ENCODE measurements around the gene GPC6.

GPC6 gene

DNA sequence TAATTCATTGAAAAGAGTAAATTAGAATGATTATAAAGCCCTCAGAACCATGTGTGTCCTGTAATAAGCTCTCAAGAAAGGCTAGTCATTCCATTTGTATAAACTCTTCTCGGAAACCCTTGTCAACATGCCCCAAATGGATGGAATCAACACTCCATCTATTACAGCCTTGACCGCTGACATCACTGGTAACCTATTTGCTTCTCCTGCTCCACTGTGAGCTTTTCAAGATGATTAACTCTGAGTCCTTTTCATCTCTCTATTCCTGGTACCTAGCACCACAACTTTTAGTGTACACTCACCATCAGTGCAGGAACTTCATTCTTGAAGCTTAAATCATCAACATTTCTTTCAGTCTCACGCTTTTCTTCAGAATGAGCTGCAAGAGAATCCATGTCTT, 640.9 kb downstream of the GPC6 start:
- no peak for DNase-seq (ENCODE audit: low read depth)
- no peak overlapping the region for H3K4me3 ChIP-seq (ENCODE audit: low read depth, low read length)
- TF ChIP-seq MYC (IDR thresholded peaks at IDR 0.05; ENCODE audit: low read depth, low read length) (no peak), POLR2A (IDR thresholded peaks at IDR 0.05; ENCODE audit: extremely low read depth, insufficient read length) (no peak)
- TF ChIP-seq, protein P1, sequence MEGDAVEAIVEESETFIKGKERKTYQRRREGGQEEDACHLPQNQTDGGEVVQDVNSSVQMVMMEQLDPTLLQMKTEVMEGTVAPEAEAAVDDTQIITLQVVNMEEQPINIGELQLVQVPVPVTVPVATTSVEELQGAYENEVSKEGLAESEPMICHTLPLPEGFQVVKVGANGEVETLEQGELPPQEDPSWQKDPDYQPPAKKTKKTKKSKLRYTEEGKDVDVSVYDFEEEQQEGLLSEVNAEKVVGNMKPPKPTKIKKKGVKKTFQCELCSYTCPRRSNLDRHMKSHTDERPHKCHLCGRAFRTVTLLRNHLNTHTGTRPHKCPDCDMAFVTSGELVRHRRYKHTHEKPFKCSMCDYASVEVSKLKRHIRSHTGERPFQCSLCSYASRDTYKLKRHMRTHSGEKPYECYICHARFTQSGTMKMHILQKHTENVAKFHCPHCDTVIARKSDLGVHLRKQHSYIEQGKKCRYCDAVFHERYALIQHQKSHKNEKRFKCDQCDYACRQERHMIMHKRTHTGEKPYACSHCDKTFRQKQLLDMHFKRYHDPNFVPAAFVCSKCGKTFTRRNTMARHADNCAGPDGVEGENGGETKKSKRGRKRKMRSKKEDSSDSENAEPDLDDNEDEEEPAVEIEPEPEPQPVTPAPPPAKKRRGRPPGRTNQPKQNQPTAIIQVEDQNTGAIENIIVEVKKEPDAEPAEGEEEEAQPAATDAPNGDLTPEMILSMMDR (IDR thresholded peaks at IDR 0.05; ENCODE audit: low read depth, low read length): no peak
- TF ChIP-seq, protein P2, sequence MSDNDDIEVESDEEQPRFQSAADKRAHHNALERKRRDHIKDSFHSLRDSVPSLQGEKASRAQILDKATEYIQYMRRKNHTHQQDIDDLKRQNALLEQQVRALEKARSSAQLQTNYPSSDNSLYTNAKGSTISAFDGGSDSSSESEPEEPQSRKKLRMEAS (IDR thresholded peaks at IDR 0.05; ENCODE audit: low read depth, low read length): no peak

- TF ChIP-seq, protein P2 (IDR thresholded peaks at IDR 0.05; ENCODE audit: low read depth, low read length): no peak
- TF ChIP-seq MYC (IDR thresholded peaks at IDR 0.05; ENCODE audit: low read depth, low read length): no peak
- TF ChIP-seq, protein P1 (IDR thresholded peaks at IDR 0.05; ENCODE audit: low read depth, low read length): no peak
- TF ChIP-seq POLR2A (IDR thresholded peaks at IDR 0.05; ENCODE audit: extremely low read depth, insufficient read length): no peak
- no peak for DNase-seq (ENCODE audit: low read depth)
- no peak overlapping the region for H3K4me3 ChIP-seq (ENCODE audit: low read depth, low read length)
Observed at GRCh38 chr13:93872376-93872775, 645.8 kb downstream of the GPC6 start.

DNA sequence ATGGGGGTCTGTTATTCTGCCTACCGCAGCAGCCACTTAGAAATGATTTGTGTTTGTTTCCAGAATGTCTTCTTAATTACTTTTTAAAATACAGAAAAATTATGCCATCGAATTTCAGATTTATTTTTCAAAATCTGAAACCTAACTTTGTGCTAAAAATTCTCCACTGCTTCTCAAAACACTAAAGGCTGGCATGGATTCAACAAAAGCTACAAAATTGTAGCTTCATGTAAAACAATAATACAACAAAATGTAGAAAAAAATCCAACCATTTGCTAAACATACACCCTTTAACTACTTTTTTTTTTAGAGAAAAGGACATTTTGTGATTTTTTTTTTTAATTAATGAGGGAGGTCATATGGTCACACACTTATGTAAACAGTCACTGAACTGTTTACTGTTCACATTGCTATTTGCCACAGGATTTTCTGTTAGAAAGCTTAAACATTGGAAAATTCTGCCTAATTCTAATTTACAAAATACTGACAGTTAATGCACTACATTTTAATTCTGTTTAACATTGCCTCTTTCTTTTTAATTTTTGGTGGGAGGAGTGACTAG, 646.3 kb downstream of the GPC6 start:
- DNase-seq (ENCODE audit: low read depth): no peak
- TF ChIP-seq MYC (IDR thresholded peaks at IDR 0.05; ENCODE audit: low read depth, low read length) (no peak), POLR2A (IDR thresholded peaks at IDR 0.05; ENCODE audit: extremely low read depth, insufficient read length) (no peak)
- TF ChIP-seq, protein P2 (IDR thresholded peaks at IDR 0.05; ENCODE audit: low read depth, low read length): no peak
- TF ChIP-seq, protein P1 (IDR thresholded peaks at IDR 0.05; ENCODE audit: low read depth, low read length): no peak
- H3K4me3 ChIP-seq (ENCODE audit: low read depth, low read length): no peak overlapping the region

DNA sequence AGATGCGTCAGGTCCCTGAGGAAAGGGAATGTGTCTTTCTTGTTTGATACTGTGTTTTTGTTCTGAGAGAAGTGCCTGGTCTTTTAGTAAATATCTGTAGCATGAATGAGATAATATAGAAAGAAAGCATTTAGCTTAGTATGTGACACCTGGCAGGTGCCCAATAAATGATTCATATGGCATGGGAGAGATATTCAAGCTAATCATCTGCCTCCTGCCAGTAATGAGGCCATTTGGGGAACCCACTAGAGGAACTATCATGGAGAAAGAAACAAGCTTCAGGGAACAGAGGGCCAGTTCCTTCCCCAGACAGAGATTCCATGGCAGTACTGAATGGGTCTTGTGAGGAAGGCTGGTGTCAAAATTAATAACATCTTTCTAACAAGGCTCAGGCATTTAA, 648.9 kb downstream of the GPC6 start:
- no peak overlapping the region for H3K4me3 ChIP-seq (ENCODE audit: low read depth, low read length)
- DNase-seq (ENCODE audit: low read depth): no peak
- TF ChIP-seq, protein P2 (IDR thresholded peaks at IDR 0.05; ENCODE audit: low read depth, low read length): no peak
- TF ChIP-seq MYC (IDR thresholded peaks at IDR 0.05; ENCODE audit: low read depth, low read length) (no peak), POLR2A (IDR thresholded peaks at IDR 0.05; ENCODE audit: extremely low read depth, insufficient read length) (no peak)
- TF ChIP-seq, protein P1 (IDR thresholded peaks at IDR 0.05; ENCODE audit: low read depth, low read length): no peak

GRCh38 chr13:93876236-93876635, 649.6 kb downstream of the GPC6 start:
- TF ChIP-seq, protein P1 (IDR thresholded peaks at IDR 0.05; ENCODE audit: low read depth, low read length): no peak
- TF ChIP-seq POLR2A (IDR thresholded peaks at IDR 0.05; ENCODE audit: extremely low read depth, insufficient read length) (no peak), MYC (IDR thresholded peaks at IDR 0.05; ENCODE audit: low read depth, low read length) (no peak)
- no peak for DNase-seq (ENCODE audit: low read depth)
- no peak overlapping the region for H3K4me3 ChIP-seq (ENCODE audit: low read depth, low read length)

DNA sequence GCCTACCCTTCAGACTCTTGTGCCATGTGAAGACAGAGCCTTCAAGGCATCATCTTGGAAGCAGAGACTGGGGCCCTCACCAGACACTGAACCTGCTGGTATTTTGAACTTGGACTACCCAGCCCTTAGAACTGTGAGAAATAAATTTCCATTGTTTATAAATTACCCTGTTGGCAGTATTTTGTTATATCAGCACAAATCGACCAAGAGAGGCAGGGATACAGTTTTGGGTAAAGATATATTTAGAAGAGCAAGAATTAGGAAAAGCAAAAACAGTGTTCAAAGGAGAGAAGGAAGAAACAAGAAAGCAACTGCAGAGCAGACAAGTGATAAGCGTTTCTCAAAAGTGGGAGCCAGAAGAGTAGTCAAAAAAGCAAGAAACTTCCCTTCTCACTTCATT, 652.1 kb downstream of the GPC6 start:
- TF ChIP-seq POLR2A (IDR thresholded peaks at IDR 0.05; ENCODE audit: extremely low read depth, insufficient read length): no peak
- TF ChIP-seq, protein P2 (IDR thresholded peaks at IDR 0.05; ENCODE audit: low read depth, low read length): no peak
- TF ChIP-seq, protein P1 (IDR thresholded peaks at IDR 0.05; ENCODE audit: low read depth, low read length): no peak
- no peak for TF ChIP-seq MYC (IDR thresholded peaks at IDR 0.05; ENCODE audit: low read depth, low read length)
- no peak overlapping the region for H3K4me3 ChIP-seq (ENCODE audit: low read depth, low read length)
- no peak for DNase-seq (ENCODE audit: low read depth)

Measured in NB4 (cell line).